HG02588 (cell line): ENCODE data around the gene ARHGAP40.

Experiments
- ATAC-seq: cut with Tn5 transposase; IDR thresholded peaks from one replicate; pipeline ENCODE4 v1.9.1; 2021; ENCODE audit warnings: mild to moderate bottlenecking, moderate library complexity; ENCODE audit not compliant: unreplicated experiment

Gene ARHGAP40

DNA sequence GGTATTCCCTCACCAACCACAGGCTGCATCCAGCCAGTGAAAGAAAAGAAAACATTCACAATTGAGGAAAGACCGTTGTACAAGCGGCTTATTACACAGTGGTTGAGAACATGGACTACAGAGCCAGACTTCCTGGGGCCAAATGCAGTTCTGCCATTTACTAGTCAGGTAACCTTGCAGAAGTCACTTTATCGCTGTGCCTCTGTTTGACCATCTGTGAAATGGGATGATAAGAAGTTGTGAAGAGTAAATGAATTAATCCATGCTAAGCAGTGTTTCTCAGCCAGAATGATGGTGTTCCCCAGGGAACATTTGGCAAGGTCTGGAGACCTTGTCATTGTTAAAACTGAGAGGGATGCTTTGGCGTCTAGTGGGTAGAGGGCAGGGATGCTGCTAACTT, 14.8 kb downstream of the ARHGAP40 start:
- ATAC-seq, result no peak

DNA sequence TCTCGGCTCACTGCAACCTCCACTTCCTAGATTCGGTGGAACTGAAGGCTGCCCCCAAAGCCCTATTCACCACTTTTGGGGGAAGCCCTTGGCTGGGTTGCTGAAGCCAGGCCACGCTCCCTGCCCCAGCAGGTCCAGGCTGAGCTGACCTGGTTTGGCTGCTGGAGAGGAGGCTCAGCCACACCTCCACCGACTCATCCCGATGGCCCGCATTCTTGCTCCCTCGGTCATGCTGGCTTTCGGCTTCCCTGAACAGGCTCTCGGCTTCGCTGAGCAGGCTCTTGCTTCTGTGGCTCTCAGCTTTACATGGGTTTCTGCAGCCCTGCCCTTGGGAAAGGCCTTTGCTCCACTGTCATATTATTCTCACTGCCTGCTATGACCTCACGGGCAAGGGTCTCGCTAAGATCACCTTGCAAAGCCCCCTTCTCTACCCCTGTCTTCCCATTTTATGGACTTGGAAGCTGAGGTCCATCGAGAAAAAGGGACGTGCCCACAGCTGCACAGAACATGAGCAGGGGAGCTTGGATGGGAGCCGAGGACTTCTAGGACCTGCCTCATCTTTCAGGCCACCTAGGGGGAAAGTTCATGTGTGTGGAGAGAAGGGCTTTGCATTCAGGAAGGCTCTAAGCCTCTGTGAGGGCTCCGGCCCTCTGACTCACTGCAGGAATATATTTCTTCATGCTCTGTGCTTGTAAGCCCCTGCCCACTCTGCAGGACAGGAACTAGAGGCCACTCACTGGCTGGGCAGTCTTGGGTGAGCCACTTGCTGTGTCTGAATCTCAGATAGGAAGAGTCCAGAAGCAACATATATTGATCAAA, 15.6 kb downstream of the ARHGAP40 start:
- ATAC-seq, result no peak

DNA sequence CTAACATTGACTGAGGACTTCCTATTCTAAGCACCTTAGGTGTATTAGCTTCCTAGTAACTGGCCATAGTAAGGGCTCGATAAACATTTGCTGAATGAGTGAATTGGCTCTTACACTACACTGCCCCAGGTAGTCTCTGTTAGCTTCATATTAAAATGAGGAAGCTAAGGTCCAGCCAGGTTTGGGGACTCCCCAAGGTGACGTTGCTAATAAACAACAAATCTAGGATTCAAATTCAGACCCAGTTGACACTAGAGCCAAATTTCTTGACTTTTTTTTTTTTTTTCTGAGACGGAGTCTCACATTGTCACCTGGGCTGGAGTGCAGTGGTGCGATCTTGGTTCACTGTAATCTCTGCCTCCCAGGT, 16.2 kb downstream of the ARHGAP40 start:
- no peak for ATAC-seq

DNA sequence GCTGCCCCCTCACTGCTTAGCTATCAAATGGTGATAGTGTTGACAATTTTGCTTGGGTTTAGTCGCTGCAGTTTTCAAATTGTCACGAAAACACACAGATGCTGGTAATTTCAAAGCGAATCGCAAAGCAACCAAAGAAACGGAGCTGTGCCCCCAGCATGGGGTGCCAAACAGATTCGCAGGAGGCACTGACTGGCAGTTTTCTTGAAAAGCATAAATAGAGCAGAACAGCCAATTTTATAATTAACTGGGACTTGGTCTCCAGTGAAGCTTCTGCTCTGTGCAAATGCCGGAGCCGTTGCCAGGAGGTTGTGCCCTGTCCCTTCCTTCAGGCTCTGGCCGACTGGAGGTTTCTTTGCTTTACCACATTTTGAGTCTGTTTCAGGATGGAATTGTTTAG, 18.8 kb downstream of the ARHGAP40 start:
- no peak for ATAC-seq

DNA sequence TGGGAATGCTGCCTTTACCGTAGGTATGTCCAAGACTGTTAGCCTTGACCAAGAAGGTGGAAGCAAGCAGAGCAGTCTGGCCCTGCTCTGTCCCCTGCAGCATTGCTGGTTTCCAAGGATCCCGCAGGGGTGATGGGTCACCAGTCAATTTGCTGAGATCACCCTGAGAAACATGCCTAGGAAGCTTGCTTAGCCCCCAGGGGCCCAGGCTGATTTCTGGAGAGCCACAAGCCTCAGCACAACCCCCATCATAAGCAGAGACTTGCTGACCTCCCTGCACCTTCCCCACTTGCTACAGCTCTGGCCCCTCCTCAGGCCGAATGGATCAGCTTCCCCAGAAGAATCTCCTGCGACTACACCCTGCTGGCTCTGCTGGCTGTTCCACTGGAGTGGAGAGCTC, 21.5 kb downstream of the ARHGAP40 start:
- ATAC-seq, result no peak

DNA sequence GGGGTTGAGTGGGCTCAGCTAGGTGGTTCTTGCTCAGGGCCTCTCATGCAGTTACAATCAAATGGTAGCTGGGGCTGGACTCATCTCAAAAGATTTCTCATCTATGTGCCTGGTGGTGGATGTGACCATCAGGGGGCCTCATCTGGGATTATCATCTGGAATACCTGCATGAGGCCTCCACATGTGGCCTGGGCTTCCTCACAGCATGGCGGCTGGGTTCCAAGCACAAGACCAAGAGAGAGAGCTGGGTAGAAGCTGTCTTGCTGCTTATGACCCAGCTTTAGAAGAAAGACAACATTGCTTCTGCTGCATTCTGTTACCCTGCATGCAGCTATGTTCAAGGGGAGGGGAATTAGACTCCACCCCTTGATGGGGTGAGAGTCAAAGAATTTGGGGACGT, 22.5 kb downstream of the ARHGAP40 start:
- ATAC-seq, result no peak

DNA sequence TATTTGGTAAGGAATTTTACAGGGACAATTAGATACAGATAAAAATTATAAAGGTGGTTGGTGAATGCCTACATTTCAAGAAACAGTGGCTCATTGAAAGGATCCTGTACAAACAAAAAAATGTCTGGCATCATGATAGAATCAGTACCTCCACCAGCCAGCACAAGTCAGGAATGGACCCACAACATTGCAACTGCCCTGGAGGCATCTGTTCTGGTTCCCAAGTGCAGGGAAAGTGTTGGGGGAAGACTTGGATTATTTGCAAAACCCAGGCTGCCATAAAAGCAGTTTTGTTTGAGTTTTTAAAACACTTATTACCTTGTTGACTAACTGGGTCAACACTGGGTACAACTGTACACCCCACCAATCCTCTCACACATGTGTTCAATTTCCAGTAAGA, 24.3 kb downstream of the ARHGAP40 start:
- no peak for ATAC-seq

DNA sequence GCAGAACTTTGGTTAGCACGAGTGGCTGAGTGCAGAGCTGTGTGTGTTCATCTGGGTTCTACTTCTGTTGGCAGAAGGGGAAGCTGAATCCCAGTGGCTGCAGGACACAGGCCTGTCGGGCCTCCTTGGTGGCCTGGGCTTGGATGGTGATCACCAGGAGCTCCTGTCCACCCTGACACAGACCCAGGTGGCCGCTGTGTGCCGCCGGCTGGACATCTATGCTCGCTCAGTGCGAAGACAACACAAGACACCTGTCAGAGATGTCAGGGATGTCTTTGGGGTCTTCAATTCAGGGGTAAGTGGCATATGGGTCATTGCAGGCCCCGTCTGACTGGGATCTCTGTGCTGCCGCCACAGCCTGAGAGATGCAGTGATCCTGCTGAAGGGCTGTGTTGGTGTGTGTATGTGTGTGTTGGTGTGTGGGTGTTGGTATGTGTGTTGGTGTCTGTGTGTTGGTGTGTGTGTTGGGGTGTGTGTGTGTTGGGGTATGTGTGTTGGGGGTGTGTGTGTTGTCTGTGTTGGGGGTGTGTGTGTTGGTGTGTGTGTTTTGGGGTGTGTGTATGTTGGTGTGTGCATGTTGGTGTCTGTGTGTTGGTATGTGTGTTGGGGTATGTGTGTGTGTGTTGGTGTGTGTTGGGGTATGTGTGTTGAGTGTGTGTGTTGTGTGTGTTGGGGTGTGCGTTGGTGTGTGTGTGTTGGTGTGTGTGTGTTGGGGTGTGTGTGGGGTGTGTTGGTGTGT, 25.5 kb downstream of the ARHGAP40 start:
- no peak for ATAC-seq

DNA sequence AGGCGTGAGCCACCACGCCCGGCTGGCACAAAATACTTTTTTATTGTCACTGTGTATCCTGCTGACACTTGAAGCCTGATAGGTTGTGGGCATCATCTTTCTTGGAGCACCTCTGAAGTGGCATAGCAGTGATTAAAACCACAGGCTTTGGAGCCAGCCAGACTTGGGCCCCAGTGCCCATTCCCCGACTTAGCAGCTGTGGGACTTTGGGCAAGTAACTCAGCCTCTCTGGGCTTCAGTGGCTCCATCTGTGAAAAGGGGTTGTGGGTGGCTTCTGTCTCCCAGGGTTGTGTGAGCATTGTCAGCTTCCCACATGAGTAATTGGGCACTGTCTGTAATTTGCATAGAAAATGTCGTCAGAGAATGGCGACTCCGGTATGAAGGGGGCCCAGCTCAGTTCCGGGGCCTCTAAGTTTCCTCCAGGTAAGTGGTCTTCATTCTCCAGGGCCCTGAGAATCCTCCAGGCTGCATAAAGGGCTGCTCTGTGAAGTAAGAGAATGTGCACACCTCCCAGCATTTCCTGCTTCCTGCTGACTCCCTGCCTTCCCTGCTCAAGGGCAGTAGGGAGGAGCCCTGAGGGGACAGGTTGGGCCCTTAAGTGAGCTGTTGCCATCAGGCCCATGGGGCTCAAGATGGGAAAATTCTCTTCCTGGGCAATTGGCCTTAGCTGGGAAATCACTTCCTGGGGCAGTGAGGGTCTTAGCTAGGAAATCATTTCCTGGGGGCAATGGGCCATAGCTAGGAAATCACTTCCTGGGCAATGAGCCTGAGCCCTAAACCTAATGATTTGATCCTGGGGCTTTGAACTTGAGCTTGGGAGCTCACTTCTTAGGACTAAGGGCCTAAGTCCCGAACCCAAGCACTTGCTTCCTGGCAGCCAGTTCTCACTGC, 27.2 kb downstream of the ARHGAP40 start:
- ATAC-seq, result no peak

DNA sequence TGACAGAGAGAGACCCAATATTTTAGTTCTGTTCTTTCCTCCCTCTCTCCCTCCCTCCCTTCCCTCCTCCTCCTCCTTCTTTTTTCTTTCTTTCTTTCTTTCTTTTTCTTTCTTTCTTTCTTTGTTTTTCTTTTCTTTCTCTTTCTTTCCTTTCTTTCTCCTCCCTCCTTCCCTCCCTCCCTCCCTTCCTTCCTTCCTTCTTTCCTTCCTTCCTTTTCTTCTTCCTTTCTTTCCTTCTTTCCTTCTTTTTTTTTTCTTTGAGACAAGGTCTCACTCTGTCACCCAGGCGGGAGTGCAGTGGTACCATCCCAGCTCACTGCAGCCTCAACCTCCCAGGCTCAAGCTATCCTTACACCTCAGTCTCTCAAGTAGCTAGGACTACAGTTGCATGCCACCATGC, 28.4 kb downstream of the ARHGAP40 start:
- no peak for ATAC-seq

DNA sequence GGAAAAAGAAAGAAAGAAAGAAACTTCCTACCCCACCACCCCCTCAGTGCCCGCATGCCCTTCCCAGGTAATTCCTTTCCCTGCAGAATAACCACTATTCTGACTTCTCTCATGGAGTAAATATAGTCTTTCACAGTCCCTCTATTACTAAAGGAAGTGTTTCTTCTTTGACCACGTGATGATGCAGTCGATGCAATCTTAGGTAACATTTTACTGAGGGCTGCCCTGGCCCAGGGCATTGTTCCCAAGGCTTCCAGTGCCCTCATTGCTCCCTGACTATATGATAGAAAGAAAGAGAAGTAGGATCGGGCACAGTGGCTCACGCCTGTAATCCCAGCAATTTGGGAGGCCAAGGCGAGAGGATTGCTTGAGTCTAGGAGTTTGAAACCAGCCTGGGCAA, 29.1 kb downstream of the ARHGAP40 start:
- ATAC-seq, result no peak

DNA sequence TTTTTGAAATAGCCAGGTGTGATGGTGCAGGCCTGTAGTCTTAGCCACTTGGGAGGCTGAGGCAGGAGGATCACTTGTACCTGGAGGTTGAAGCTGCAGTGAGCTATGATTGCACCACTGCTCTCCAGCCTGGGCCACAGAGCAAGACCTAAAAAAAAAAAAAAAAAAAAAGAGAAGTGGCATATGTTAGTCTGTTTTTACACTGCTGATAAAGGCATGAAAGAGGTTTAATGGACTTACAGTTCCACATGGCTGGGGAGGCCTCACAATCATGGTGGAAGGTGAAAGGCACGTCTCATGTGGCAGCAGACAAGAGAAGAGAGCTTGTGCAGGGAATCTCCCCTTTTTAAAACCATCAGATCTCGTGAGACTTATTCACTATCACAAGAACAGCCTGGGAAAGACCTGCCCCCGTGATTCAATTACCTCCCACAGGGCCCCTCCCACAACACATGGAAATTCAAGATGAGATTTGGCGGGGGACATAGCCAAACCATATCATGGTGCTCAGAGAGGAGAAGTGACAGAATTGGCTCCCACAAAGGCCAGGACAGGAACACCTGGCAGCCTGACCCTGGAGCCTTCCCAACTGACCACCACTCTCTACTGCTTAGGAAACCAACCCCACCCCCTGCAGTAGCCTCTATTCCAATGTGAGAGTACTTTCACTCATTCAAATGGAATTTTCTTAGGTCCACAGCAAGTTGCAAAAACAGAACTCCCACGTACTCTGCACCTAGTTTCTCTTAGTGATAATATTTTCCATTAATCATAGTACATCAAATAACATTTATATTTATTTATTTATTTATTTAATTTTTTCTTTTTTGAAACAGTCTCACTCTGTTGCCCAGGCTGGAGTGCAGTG, 29.8 kb downstream of the ARHGAP40 start:
- no peak for ATAC-seq

DNA sequence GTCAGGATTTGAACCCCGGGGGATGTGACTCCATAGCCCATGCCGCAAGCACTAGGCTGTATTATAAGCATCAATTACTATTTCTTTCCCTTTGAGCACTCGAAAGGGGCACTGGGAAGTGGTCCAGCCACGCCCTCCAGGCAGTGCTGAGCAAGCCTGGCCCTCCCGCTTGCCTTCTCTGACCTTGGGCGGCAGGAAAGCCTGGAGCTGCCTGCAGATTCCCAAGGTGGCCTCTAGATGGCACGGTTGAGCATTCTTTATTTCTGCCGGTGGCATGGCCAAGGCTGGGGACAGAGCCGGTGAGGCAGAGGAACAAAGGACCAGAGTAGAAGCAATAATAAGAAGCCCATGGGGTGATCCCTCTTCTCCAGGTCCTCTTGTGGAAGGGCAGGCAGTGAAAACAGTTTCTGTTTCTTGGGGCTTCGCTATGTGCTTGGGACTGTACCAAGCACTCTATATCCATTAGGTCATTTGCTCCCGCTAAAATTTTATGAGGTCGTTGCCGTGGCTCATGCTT, 32.0 kb downstream of the ARHGAP40 start:
- ATAC-seq, result no peak

DNA sequence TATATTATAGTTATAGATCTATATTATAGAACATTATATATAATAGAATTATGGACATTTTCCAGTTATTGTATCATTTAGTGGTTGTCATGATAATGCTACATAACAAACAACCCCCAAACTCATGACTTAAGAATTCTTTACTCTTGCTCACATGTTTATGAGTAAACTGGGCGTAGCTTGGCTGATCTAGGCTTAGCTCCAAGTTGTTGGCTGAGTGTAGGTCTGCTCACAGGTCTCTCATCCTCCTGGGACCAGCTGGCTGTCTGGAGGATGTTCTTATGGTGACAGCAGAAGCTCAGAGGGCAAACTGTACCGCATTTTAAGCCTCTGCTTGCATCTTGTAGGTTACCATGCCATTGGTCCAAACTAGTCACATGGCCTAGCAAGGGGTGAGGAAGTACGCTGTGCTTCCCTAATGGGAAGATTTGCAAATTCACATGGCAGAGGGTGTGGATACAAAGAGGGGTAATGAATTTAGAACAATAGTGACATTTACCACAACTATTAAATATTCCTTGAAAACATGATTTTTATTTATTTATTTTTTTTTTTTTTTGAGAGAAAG, 34.2 kb downstream of the ARHGAP40 start:
- no peak for ATAC-seq

DNA sequence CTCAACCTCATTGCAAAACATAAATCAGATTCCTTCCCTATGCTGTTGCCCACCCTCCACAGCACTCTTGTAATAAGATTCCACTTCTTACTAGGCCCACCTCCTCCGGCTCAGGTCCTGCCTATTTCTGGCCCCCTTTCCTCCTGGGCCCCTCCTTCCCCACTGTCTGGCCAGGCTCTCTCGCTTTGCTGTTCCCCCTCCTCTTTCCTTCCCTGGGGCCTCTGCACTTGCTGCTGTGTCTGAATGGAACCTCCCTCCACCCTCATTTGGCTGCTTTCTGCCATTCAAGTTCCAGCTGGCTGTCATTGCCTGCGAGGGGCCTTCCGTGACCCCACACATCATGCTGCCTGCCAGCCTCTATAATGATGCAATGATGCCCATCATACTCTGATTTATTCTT, 38.9 kb downstream of the ARHGAP40 start:
- ATAC-seq, result no peak

DNA sequence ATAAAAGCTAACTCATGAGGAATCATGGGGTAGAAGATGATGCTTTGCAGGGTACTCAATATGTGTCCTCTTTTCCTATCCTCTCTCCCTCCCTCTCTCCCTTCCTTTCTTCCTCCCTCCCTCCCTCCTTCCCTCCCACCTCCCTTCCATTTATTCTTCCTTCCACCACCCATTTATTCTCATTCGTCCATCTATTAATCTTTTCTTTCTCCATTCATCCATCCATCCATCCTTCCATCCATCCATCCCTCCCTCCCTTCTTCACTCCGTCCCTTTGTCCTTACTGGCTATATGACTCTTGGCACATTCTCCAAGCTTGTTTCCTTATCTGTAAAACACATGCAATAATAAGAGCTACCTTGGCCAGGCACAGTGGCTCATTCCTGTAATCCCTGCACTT, 40.9 kb downstream of the ARHGAP40 start:
- ATAC-seq, result no peak

DNA sequence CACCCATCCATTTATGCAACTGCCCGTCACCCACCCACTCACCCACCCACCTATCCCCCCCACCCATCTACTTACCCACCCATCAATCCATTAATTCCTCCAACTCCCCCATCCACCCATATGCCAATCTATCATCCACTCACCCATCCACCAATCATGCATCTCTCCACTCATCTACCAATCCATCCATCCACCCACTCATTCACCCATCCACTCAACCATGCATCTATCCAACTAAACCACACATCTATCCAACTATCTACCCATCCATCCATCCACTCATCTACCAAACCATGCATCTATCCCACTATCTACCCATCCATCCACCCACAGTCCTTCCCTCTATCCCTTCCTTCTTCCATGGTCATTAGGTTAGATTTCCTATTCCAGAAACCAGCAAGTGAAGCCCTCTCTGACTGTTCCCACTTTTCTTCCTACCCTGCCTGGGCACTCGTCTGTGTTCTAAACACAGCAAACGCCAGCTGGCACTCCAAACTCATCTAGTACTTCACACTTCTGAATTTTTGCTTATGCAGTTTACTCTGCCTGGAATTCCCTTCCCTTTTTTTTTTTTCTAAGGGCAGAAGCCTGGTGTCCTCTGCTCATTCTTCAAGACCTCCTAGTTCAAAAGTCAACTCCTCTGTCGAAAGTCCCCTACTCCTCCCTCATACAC, 43.1 kb downstream of the ARHGAP40 start:
- ATAC-seq, result no peak

DNA sequence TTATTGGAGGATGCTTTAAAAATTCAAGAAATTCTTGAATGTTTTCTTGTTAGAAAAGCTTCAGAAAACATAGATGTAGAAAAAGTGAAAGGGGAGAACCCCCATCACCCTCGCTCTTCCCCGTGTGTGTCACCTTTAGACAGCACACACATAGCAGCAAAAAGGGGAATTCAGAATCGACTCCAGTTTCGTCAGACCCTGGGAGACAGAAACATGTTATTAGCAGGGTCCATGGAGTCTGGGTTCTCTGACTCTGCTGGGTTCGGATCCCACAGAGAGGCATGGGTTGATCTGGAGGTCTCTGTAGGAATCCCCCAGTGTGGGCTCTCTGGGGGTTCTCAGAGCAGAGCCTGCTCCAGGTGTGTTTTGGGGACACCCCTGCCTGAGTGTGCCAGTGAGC, 43.7 kb downstream of the ARHGAP40 start:
- no peak for ATAC-seq
